PFSK-1 (cell line): Measurements from ENCODE around the gene MARCHF10.

Experiments used
- FOXP2 ChIP-seq: optimal IDR thresholded peaks from 2 replicates; pipeline ENCODE3; 2011; ENCODE audit warnings: borderline replicate concordance, control low read depth, inconsistent platforms; ENCODE audit not compliant: insufficient read depth; ENCODE audit errors: extremely low read length, extremely low read depth
- POLR2AphosphoS5 ChIP-seq: IDR thresholded peaks from 2 replicates; pipeline ENCODE4 v1.6.1; 2012; ENCODE audit warnings: low read depth, mild to moderate bottlenecking, control low read depth, low read length, moderate library complexity
- SIN3A ChIP-seq: IDR thresholded peaks from 2 replicates; pipeline ENCODE4 v1.6.1; 2012; ENCODE audit warnings: mild to moderate bottlenecking, low read length, moderate library complexity, borderline replicate concordance; ENCODE audit not compliant: insufficient read depth
- TAF1 ChIP-seq: IDR thresholded peaks from 2 replicates; pipeline ENCODE4 v1.6.1; 2012; ENCODE audit warnings: low read length, control low read depth, borderline replicate concordance; ENCODE audit not compliant: insufficient read depth
- TF ChIP-seq, protein P1 (sequence below), 2 experiments: IDR thresholded peaks; 2 replicates each; pipeline versions ENCODE4 v1.6.1 to v1.8.0; 2011 to 2012; ENCODE audit warnings: low read depth in 2 of 2, low read length in 2 of 2, control low read depth in 1 of 2, inconsistent platforms in 1 of 2, mild to moderate bottlenecking in 1 of 2, moderate library complexity in 1 of 2; ENCODE audit not compliant: insufficient read depth in 1 of 2

The MARCHF10 gene

DNA sequence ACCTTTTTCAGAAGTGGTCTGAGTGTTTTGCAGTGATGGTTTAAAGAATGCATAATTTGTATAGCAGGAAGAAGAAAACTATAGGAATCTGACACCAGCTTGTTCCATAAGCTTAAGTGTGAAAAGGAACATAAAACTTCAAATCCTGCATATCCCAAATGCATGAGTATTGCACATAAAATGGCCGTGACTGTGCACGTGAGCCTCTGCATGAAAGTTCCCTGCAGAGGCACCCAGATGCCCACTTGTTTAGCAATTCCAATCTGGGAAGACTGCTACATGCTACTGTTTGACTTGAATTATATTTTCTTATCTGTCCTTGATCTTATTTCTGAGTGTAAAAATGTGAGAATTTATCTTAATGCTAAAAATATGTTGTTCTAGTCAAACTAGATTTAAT is 21.5 kb downstream of the MARCHF10 start:
- TF ChIP-seq, protein P1, sequence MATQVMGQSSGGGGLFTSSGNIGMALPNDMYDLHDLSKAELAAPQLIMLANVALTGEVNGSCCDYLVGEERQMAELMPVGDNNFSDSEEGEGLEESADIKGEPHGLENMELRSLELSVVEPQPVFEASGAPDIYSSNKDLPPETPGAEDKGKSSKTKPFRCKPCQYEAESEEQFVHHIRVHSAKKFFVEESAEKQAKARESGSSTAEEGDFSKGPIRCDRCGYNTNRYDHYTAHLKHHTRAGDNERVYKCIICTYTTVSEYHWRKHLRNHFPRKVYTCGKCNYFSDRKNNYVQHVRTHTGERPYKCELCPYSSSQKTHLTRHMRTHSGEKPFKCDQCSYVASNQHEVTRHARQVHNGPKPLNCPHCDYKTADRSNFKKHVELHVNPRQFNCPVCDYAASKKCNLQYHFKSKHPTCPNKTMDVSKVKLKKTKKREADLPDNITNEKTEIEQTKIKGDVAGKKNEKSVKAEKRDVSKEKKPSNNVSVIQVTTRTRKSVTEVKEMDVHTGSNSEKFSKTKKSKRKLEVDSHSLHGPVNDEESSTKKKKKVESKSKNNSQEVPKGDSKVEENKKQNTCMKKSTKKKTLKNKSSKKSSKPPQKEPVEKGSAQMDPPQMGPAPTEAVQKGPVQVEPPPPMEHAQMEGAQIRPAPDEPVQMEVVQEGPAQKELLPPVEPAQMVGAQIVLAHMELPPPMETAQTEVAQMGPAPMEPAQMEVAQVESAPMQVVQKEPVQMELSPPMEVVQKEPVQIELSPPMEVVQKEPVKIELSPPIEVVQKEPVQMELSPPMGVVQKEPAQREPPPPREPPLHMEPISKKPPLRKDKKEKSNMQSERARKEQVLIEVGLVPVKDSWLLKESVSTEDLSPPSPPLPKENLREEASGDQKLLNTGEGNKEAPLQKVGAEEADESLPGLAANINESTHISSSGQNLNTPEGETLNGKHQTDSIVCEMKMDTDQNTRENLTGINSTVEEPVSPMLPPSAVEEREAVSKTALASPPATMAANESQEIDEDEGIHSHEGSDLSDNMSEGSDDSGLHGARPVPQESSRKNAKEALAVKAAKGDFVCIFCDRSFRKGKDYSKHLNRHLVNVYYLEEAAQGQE (IDR thresholded peaks at IDR 0.05; ENCODE audit: insufficient read depth in 1 of 2, low read depth in 2 of 2, low read length in 2 of 2) = no peak
- TF ChIP-seq SIN3A (no peak), TAF1 (no peak)

DNA sequence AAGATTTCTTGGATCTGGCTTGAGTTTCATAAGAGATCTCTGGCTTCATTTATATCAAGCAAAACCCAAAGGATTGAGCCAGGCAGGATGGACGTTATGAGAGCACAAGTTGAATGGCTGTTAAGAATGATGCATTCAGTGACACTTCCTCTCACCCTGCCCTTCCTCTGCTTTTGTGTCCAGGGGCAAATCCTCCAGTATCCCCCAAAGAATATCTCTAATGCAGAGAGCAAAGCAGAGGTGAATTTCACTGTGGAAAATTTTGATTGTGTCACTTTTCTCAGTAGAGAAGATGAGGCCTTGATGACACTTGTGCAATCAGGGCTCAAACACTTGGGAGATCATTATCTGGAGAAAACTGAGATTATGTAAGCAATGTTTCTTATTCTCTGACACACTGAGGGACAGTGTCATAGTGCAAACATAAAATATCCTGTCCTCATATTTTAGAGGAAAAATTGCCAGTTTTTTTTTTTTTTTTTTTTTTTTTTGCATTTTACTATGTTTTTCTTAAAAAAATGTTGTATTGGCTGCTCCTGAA is 25.3 kb downstream of the MARCHF10 start:
- TF ChIP-seq FOXP2 = no peak

DNA sequence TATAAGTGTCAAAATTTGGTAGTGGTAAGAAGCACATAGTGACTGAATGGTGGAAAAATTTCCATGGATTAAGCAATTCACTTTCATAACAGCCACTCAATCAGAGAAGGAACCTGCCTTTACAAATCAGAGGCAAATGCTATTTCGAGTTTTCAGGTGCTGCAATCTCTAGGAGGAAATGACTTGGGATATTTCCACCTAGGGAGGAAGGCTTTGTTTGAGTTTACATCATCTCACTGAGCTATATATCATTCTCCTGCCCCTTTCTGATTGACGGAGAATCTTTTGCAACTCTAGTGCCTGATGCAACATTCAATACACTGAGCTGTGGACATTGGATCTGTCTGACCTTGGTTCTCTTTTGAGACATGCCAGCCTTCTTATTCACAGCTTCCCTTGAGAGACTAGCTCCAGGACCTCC is 26.3 kb downstream of the MARCHF10 start:
- no peak for TF ChIP-seq TAF1
- TF ChIP-seq, protein P1 (IDR thresholded peaks at IDR 0.05; ENCODE audit: insufficient read depth in 1 of 2, low read depth in 2 of 2, low read length in 2 of 2) = no peak
- no peak for TF ChIP-seq FOXP2
- TF ChIP-seq SIN3A = no peak
- TF ChIP-seq POLR2AphosphoS5 = no peak

DNA sequence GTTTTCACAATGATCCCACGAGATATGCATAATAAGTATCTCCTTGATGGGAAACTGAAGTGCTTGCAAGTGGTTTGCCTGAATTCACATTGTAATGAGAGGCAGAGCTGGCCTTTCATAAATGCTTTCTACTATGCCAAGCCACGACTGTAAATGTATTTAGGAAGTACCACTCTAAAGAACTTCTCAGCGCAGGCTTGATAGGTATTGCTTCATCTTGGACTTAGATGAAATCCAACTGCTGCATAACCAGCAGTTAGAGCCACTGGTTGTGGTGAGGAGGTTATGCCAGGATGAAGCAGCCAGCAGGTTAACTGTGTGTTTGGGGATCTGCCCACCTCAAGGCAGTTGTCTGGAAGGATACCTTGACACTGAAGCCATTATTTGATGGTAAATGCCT is 26.8 kb downstream of the MARCHF10 start:
- TF ChIP-seq SIN3A (no peak), FOXP2 (no peak), POLR2AphosphoS5 (no peak), TAF1 (no peak)
- TF ChIP-seq, protein P1 (IDR thresholded peaks at IDR 0.05; ENCODE audit: insufficient read depth in 1 of 2, low read depth in 2 of 2, low read length in 2 of 2) = no peak

DNA sequence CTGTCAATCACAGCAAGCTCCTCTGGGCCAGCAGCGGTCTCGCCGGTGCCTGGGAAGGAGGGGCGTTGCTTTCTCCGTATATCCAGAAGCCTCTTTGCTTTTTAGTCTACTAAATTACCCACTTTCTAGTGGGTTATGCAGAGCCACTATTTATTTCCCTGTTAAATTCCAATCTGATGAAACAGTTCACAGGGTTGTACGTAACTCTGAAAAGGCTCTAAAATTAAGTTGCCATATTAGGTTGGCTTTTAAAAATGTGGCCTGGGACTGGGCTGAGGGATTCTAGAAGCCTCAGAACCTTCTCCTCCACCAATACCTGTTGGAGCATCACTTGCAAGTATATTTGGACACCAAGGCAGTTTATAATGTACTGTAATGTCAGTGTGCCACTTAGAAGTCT is 27.2 kb downstream of the MARCHF10 start:
- no peak for TF ChIP-seq TAF1
- TF ChIP-seq, protein P1 (IDR thresholded peaks at IDR 0.05; ENCODE audit: insufficient read depth in 1 of 2, low read depth in 2 of 2, low read length in 2 of 2) = no peak
- no peak for TF ChIP-seq FOXP2
